GM18861 (cell line): ENCODE data around the gene FAM163B.

Experiments
- ATAC-seq: cut with Tn5 transposase; IDR thresholded peaks from one replicate; pipeline ENCODE4 v1.9.1; 2021; ENCODE audit not compliant: unreplicated experiment

Gene FAM163B

GRCh38 chr9:133616643-133617405 is 7.6 kb upstream of the FAM163B start:
- no peak for ATAC-seq

- ATAC-seq, result no peak
These were observed 6.5 kb upstream of the FAM163B start for GRCh38 chr9:133615606-133616188.

- no peak for ATAC-seq
These were observed 6.0 kb upstream of the FAM163B start for GRCh38 chr9:133615186-133615585.

GRCh38 chr9:133614678-133615077 is 5.5 kb upstream of the FAM163B start:
- no peak for ATAC-seq

GRCh38 chr9:133614056-133614455 is 4.9 kb upstream of the FAM163B start:
- no peak for ATAC-seq

- ATAC-seq, result no peak
These were observed 4.2 kb upstream of the FAM163B start for GRCh38 chr9:133613432-133613831.

GRCh38 chr9:133612816-133613215 is 3.6 kb upstream of the FAM163B start:
- ATAC-seq, result no peak

- no peak for ATAC-seq
These were observed 2.9 kb upstream of the FAM163B start for GRCh38 chr9:133612051-133612450.

GRCh38 chr9:133610845-133611244 is 1.7 kb upstream of the FAM163B start:
- ATAC-seq, result no peak

GRCh38 chr9:133608889-133609288 is 300 bp downstream of the FAM163B start:
- no peak for ATAC-seq

- no peak for ATAC-seq
These were observed 807 bp downstream of the FAM163B start for GRCh38 chr9:133608382-133608781.

GRCh38 chr9:133607976-133608375 is 1.2 kb downstream of the FAM163B start:
- no peak for ATAC-seq

- ATAC-seq, result no peak
These were observed 1.8 kb downstream of the FAM163B start for GRCh38 chr9:133607381-133607780.

GRCh38 chr9:133606708-133607025 is 2.5 kb downstream of the FAM163B start:
- no peak for ATAC-seq

GRCh38 chr9:133605856-133606707 is 3.1 kb downstream of the FAM163B start:
- no peak for ATAC-seq

- ATAC-seq, result no peak
These were observed 3.7 kb downstream of the FAM163B start for GRCh38 chr9:133605446-133605845.

GRCh38 chr9:133604856-133605255 is 4.3 kb downstream of the FAM163B start:
- ATAC-seq, result no peak

GRCh38 chr9:133604214-133604613 is 5.0 kb downstream of the FAM163B start:
- ATAC-seq, result no peak

- ATAC-seq, result no peak
These were observed 5.9 kb downstream of the FAM163B start for GRCh38 chr9:133603135-133603927.

GRCh38 chr9:133602277-133602676 is 6.9 kb downstream of the FAM163B start:
- no peak for ATAC-seq

- no peak for ATAC-seq
These were observed 7.4 kb downstream of the FAM163B start for GRCh38 chr9:133601746-133602145.
